Body of pancreas (tissue), 4 donors: ENCODE results near the gene EPB41L3.

Source experiments
- CTCF ChIP-seq, 7 experiments: fragments of 450-650 bp in 4 of 7; fragments of 200-600 bp in 3 of 7; sonication (generic) in 3 of 7; IDR thresholded peaks; one replicate each; pipeline ENCODE4 v1.5.1; 2016 to 2019; ENCODE audit warnings: antibody characterized with exemption in 7 of 7
- POLR2A ChIP-seq, 3 donors: fragments of 450-650 bp; IDR thresholded peaks; one replicate each; pipeline ENCODE4 v1.6.1; 2016; ENCODE audit warnings: antibody characterized with exemption in 3 of 3, mild to moderate bottlenecking in 2 of 3

- TF ChIP-seq CTCF (IDR thresholded peaks at IDR 0.05) (no peak), POLR2A (IDR thresholded peaks at IDR 0.05) (no peak)
Observed at GRCh38 chr18:5414546-5414945, 129.3 kb downstream of the EPB41L3 start.
